HCEC 1CT (cell line): Measurements from ENCODE around the gene KCNB1.

Experiments used
- DNase-seq: peaks from one replicate; pipeline ENCODE4 v3.0.0-alpha.2; 2017

KCNB1 gene

DNA sequence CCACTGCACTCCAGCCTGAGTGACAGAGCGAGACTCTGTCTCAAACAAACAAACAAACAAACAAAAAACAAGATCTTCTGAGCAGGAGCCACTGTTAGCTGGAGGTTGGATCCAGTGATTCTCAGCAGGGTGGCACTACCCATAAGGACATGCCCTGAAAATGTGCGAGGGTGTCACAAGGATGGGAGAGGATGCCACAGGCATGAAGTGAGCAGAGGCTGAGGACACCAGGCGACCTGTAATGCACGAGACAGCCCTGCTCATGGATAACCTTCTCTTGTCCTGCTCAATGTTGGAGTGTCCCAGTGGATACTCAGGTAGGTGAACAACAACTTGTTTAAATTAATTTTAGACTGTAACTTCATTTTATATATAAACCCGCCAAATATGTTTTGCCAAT lies 76.8 kb downstream of the KCNB1 start:
- no peak for DNase-seq

DNA sequence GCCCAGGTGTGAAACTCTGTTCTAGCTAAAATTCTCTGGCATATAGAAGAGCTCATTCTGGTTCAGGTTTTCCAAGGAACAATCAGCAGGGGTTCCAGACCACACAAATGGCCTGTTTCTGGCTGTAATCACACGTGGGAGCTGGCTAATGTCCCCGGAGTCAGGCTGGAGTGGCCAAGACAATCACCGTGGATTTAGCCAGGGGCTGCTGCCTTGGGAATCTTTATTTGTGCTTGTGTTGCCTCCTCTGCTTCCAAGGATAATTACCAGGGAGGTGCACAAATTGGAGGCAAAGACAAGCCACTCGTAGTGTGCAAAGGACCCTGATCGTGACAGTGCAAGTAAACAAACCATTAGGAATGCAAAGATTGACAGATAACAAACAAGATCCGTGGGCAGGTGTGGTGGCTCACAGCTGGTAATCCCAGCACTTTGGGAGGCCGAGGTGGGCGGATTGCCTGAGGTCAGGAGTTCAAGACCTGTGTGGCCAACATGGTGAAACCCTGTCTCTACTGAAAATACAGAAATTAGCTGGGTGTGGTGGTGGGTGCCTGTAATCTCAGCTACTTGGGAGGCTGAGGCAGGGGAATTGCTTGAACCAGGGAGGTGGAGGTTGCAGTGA lies 77.3 kb downstream of the KCNB1 start:
- DNase-seq: no peak

DNA sequence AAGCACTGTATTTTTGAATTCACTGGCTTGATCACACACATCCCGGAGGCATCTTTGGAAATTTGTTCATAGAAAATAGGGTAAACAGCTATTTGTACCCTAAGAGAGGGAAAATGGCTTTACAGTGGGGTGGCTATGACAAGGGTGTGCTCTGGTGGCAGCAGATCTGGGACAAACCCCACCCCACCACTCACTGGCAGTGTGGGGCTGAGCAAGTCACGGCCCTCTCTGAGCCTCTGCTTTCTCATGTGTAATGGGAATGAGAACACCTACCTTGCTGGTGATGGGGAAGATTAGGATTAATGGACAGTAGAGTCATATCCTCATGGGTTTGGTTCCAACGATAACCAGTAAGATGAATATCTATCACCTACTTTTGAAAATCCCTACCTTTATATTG lies 78.0 kb downstream of the KCNB1 start:
- DNase-seq: no peak

DNA sequence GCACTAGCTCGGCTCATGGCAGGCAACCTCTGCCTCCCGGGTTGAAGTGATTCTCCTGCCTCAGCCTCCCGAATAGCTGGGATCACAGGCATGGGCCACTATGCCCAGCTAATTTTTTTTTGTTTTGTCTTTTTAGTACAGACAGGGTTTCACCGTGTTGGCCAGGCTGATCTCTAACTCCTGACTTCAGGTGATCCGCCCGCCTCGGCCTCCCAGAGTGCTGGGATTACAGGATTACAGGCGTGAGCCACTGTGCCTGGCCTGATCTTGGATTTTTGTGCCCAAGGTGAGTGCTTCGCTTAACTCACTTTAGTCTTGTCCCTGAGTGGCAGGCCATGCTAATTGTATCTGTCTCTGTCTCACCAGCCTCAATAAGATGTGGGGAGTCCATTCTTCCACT lies 78.6 kb downstream of the KCNB1 start:
- no peak for DNase-seq

DNA sequence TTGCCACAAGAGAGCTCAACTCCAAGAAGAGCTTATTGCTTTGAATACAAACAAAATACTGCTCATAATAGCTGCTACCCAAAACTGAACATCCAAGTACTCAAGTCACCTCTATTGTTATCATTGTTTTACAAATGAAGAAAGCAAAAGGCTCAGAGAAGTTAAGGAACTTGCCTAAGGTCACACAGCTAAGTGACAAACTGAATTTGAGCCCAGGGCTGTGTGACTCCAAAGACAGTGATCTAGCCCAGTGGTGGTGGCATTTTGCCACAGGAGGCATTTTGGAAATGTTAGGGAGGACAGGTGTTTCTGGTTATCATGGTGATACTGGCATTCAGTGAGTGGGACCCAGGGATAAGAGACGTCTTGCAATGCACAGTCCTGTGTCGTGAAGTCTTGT lies 79.5 kb downstream of the KCNB1 start:
- no peak for DNase-seq

DNA sequence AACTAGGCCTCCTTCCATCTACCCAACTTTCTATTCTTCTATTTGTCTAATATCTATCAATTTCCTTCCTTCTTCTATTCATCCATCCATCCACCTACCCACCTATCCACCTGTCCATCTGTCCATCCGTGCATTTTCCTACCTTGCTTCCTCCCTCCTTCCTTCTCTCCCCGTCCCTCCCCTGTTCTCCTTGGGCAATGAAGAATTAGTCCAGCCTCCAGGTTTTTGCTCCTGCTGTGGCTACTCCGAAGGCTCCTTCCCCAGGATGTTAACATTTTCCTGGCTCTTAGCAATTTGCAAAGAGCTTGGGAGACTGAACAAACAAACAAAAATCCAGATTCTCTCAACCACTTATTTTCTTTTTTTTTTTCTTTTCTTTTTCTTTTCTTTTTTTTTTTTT lies 81.6 kb downstream of the KCNB1 start:
- DNase-seq: peak; percentile 17

DNA sequence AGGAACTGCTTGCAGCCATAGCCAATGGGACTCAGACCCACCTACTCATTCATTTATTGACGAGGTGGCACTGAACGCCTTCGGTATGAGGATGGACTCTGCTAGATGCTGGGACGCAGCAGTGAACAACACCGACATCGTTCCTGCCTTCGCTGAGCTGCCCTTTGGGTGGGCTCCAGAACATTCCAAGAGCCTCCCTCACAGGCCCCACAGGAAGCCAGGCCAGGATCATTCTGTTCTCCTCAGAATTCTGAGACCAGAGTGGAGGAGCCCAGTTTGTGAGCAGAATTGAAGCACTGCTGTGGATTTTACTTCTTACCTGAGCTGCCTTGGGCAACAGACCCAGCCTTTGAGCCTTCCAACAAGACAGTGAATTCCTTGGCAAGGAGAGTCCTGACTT lies 82.1 kb downstream of the KCNB1 start:
- no peak for DNase-seq

DNA sequence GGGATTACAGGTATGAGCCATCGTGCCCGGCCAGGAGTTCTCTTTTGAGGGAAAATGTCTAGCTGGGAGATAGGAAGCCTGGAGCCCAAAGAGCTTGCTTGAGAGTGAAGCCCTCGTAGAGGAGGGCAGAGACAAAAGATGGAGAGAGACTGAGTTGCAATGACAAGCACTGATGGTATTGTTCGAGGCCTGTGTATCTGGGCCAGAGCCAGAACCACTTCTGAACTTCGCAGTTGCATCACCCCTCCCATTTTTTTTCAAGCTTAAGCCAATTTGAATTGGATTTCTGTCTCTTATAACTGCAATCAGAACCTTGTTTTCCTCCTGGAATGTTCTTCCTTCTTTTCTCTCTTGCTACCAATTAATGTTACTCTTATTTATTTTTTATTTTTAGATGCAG lies 83.1 kb downstream of the KCNB1 start:
- no peak for DNase-seq

DNA sequence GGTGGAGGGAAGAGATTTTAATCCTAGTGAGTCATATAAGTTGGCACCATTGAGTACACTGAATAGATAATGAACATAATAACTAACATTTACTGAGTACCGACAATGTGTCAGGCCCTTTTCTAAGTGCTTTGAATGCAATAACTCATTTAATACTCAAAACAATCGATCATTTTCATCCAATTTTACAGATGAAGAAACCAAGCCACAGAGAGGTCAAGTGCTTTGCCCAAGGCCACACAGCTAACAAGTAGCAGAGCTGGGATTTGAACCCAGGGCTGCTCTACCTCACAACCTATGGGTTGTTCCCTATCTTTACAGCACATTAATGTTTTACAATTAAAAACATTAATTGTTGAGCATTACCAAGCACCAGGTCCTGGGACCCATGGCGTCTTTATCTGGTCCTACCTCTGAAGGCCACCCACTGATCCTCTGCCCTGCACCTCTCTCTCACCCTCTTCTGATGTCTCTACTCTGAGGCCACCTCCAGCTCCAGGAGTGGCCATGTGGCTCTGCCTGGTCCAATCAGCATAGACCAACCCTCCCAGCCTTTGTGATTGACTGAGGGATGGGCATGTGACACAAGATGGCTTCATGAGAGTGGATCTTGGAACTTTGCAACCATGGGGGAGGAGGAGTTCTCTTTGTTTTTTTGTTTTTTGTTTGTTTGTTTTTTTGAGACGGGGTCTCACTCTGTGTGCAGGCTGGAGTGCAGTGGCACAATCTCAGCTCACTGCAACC lies 83.9 kb downstream of the KCNB1 start:
- no peak for DNase-seq

DNA sequence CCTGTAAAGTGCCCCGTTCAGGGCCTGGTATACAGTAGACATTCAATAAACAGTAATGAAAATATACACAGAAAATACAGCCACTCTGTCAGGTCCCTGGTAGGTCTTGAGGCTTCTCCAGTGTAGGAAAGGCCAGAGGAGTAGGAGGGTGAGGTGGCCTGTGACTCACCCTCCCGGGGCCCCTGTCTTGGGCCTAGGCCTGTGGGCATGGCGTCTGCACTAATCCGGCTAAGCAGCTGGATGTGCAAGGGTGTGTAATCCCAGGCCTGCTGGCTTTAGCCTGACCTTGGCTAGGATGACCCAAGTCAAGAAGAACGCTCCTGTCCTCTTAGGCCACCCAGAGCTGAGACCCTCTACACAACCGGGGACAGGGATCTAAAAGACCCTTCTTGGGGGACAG lies 84.9 kb downstream of the KCNB1 start:
- peak; percentile 88 for DNase-seq

DNA sequence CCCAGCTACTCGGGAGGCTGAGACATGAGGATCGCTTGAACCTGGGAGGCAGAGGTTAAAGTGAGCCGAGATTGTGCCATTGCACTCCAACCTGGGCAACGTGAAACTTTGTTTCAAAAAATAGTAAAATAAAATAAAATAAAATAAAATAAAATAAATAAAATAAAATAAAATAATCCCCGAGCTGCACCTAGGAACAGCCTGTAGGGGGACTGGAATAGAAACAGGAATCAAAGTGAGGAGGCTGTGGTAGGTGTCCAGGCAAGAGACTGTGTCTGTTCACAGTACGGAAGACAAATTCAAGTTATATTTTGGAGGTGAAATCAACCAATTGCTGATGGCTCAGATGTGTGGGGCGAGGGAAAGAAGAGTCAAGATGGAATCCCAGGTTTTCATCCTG lies 86.2 kb downstream of the KCNB1 start:
- no peak for DNase-seq

DNA sequence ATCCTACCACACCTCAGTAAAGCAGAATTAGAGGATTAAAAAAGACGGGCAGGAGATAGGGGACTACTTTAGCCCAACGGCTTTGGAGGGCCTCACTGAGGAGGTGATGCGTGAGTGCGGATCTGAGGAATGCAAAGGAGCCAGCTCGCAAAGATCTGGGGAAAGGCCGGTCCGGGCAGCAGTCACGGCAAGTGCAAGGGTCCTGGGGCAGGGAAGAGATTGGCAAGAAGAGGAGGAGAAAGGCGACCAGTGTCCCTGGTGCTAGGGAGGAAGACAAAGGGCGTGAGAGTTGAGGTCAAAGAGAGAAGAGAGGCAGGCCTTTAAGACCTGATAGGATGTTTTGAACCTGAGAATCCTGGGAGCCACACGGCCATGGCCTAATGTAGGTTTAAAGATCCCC lies 86.8 kb downstream of the KCNB1 start:
- no peak for DNase-seq

DNA sequence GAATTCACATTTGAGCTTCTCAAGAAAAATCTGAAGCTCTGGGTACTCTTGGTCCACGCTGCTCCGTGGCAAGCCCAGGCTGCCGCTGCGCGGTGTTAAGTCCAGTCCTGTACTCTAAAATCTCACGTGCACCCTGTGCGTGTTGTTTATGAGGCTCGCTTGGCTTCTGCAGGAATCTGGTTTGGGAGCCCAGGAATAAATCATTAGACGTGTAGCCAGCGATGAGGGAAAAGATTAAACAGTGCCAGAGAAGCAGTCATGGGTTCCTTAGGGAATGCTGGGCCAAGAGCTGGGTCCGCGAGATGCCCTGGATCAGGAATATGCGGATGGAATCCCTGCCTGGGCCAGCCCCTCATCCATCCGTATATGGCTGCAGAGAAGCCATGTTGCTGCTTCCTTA lies 87.3 kb downstream of the KCNB1 start:
- no peak for DNase-seq

DNA sequence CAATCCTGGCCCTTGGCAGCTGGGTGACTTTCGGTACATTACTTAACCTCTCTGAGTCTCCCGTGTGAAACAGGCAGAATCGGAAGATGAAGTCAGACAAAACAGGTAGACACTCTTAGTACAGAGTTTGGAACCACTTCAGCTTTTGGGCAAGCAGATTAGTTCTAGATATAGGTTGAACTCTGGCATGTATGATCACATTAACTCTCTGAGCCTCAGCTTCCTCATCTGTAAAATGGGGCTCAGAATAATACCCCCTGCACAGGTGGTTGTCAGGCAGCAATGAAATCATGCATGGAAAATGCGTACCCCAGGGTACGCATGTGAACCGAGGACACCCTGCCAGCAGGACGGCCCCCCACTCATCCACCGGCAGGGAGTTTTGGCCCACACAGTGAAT lies 87.7 kb downstream of the KCNB1 start:
- no peak for DNase-seq

DNA sequence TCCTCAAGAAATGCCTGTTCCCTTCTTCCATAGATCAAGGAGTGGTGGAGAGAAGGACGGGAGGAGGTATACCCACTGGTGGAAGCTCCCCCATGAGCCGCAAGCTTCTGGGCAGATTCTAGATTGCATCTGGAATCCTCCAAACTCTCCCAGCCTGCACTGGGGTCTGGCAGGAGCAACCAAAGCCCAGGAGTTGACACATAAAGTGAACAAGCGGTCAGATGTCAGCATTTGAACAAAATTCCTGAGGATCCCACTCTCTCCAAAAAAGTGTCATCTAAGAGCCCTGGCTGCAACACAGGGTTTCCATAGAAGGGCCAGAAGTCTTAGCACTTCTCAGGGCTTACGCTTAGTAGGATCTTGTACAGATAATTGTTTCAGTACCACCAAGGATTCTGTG lies 88.2 kb downstream of the KCNB1 start:
- peak; percentile 13 for DNase-seq

DNA sequence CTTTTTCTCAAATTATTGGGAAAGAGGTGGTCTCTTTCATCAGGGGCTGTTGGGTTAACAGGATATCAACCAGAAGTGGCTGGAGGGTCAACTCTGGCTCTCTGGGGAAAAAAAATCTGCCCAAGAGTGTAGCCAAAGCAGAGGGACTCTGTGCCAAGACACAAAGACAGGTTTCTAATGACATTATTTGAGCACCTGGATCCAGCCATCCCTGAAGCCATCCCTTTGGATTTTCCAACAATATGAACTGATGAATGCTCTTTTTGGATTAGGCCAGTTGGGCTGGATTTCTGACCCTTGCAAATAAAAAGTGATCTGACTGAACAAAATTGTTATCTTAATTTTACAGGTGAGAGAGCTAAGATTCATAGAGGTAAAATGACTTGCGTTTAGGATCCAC lies 88.7 kb downstream of the KCNB1 start:
- no peak for DNase-seq

DNA sequence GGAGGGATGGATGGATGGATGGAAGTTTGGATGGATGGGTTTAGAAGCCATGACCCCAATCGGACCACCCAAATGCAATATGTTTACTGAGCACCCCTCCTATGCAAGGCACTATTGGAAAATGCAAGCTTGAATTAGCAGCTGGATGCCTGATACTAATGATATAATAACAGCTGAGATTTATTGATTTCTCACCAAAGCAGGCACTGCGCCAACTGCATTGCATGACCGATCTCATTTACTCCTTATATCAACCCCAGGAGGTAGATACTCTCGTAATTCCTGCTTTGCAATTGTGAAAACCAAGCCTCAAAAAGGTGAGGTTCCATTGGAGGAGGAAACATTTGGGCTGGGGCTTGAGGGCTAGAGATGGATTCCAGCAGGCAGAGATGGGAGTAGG lies 89.7 kb downstream of the KCNB1 start:
- no peak for DNase-seq

DNA sequence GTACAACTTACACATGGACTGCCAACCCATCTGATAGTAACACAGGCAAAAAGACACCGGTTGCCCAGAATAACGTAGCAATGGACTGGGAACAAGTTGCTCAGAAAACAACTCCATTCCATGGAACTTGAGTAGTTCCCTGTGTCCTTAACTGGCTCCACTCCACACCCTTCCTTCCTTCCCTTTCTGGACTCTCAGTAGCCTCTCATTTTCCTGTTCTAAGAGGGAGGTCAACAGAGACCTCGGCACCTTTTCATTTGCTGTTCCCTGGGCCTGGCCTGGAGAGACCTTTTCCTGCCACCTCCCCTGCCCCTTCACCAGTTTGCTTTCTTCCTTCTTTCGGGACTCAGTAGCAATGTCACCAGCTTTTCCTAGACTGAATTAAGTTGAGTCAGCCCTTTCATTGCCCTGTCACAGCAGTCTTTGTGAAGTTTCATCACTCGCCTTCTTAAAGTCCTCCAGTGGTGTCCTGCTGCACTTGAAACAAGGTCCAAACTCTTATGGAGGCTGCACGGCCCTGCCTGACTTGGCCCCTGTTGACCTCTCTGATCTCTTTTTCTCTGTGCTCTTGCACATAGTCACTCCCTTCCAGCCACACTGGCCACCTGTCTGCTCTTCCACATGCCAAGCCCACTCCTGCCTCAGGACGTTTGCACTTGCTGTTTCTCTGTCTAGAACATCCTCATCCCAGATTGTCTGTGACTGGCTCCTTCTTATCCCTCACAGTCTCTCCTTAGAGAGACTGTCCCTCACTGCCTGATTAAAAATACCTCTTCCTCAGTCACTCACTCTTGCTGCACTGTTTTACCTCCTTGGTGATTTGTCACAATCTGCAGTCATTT lies 90.8 kb downstream of the KCNB1 start:
- no peak for DNase-seq

DNA sequence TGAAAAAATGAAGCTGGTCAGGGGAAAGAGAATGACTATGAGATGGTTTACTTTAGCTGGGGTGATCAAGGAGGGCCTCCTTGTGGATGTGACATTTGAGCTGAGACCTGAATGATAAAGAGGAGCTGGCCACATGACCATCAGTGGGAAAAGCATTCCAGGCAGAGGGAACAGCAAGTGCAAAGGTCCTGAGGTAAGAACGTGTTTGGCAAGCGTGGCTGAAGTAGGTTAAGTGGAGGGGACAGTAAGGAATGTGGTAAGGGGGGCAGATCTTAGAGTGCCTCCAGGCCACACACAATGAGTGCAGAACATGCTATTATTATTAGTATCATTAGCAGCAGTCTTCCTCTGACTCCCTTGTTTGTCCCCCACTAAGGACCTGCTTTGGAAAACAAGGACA lies 92.6 kb downstream of the KCNB1 start:
- no peak for DNase-seq

DNA sequence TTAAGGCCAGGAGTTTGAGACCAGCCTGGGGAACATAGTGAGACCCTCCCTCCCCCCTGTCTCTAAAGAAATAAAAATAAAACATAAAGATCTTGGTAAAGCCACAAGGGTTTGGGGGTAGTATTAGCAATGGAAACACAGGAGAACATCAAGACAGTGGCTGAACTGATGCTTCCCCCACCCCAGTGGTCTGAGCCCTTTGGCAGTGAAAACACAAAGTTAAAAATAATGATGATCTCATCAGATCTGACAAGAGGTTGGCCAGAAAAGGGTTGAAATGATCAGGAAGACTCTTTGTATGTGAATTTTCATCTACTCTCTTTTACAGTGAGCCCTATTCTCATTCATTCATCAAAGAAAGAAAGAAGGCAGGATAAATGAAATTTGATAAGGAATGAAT lies 93.7 kb downstream of the KCNB1 start:
- DNase-seq: no peak

DNA sequence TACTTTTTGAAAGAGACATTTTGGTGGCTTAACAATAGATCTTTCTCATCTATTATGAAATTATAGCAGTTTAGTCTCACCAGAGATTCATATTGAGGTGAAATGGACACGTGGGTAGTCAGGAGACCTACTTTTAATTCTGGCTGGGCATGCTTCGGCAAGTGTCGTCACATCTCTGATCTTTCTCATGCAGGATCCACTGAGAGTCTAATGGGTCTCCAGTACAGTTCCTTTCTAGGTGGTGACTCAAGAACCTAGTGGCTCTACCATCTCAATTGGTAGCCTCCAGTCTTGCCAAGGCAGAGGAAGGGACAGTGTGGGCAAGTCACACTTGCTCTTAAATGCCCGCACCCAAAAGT lies 94.9 kb downstream of the KCNB1 start:
- DNase-seq: no peak

DNA sequence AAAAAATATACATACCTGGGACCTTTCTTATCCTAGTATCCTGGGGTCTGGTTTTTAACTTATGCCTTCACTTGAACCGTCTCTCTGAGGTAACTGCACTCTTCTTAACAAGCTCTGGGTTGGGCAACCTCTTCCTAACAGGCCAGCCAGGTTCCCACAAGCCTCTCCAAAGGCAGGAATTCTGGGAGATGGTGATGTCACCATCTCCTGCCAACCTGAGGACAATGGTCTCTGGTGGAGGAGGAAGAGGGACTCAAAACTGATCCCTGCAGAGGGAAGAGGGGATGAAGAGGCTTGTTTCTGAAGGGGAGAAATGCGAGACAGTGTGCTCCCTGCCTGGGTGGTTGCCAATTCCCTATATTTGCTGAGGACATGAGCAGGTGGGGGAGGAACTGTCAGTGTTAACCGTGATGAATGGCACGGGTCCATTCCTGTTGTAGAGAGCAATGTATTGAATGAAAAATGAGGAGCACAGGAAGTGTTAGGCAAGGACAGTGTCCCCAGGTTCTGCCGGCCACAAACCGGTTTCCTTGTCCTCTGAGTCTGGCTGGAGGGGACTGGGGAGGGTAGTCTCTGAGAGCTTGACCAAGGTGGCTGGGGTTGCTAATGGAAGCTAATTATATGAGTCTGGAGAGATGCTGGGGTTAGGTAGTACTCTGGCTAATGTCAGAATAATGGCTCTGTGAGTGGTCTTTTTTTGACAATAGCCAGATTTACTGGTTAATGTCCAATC lies 95.5 kb downstream of the KCNB1 start:
- DNase-seq: no peak

DNA sequence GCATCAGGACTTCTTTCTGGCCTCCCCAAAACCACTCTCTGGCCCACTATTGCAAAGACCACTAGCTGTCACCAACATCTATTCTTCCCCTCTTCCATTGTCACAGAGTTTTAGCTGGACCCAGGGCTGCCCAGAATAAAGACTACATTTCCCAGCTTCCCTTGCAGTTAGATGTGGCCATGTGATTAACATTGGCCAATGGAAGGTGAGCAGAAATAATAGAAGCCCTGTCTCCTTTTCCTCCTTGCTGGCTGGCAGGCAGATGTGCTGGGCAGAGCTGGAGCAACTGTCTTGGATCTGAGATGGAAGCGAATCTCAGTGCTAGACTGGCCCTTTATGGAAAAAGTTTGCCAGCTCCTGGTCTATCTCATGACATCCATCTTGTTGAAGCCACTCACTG lies 97.0 kb downstream of the KCNB1 start:
- peak; percentile 28 for DNase-seq
